ENCODE results near the gene YJEFN3. TPM values are rescaled to one million over a fixed set of nuclear protein-coding genes. Genes with fewer than 3 reads are reported as not detected.

The YJEFN3 gene
- total and polyA plus RNA-seq, 7 donors, result 1.00 to 2.9 (median 1.4) TPM

GRCh38 chr19:19523177-19523576 lies 5.5 kb upstream of the YJEFN3 start:
- intact Hi-C loops (cut with DNase I), result no loop called here
- no peak for TF ChIP-seq CTCF (IDR thresholded peaks at IDR 0.05)
- ATAC-seq, result no peak
- H3K4me3 ChIP-seq, result no peak overlapping the region
- no peaks in the 10 kb centered on the region for H3K27me3 ChIP-seq (ENCODE audit: insufficient read depth in 3 of 3, low read length in 2 of 3)
- H3K9me3 ChIP-seq, result no peaks in the 10 kb centered on the region
- WGBS, 3 donors, result 69 to 77% (median 73%) methylated on average over 3 of the region's 3 CpGs
- DNase-seq, result no peak
- peaks cover 0 to 59% of the 10 kb centered on the region in 2 donors for H3K36me3 ChIP-seq (ENCODE audit: insufficient read depth in 1 of 2, low read depth in 1 of 2)
- H3K4me1 ChIP-seq, result peaks cover 10% of the 10 kb centered on the region
- H3K27ac ChIP-seq, result no peak overlapping the region

GRCh38 chr19:19524053-19524452 lies 4.7 kb upstream of the YJEFN3 start:
- no peak for TF ChIP-seq CTCF (IDR thresholded peaks at IDR 0.05)
- intact Hi-C loops (cut with DNase I), result no loop called here
- Histone ChIP-seq H3K27me3 (ENCODE audit: insufficient read depth in 3 of 3, low read length in 2 of 3) (no peaks in the 10 kb centered on the region), H3K27ac (no peak overlapping the region), H3K9me3 (no peaks in the 10 kb centered on the region), H3K36me3 (ENCODE audit: insufficient read depth in 1 of 2, low read depth in 1 of 2) (peaks cover 0 to 64% of the 10 kb centered on the region in 2 donors), H3K4me1 (peaks cover 8% of the 10 kb centered on the region), H3K4me3 (no peak overlapping the region)
- DNase-seq (no peak), ATAC-seq (no peak)
- WGBS, 3 donors, result 84 to 95% (median 89%) methylated on average over 7 of the region's 7 CpGs

DNA sequence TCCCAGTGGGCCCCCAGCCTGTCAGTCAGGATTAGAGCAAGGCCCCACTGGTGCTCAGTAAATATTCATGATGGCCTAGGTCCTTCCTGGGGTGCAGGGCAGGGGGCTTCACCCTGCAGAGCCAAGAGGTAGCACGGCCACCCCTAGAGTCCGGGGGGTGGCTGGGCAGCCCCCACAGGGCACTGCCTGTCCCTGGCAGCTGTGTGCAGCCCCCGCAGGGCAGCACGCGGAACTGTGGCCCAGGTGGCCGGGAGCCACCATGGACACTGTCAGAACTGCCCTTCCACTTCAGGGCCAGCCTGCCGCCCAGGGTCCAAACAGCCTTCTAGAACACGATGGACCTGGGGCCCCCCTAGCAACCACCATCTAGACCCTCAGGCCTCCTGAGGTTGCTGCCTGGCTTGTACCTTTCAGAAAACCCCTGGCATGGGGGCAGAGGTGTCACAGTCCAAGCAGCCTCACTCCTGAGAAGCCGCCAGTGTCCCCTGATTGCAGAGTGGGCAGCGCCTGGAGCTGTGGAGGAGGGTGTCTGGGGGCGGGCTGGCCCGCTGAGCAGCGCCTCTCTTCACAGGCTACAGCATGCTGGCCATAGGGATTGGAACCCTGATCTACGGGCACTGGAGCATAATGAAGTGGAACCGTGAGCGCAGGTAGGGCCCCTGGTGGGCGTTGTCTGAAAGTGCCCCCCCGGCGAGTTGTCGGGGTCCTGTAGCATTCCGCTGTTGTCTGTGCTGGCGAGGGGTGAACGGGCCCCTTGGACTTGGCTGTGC lies 2.9 kb upstream of the YJEFN3 start:
- Histone ChIP-seq H3K36me3 (ENCODE audit: insufficient read depth in 1 of 2, low read depth in 1 of 2) (peaks cover 0 to 53% of the 10 kb centered on the region in 2 donors), H3K27ac (no peak overlapping the region), H3K27me3 (ENCODE audit: insufficient read depth in 3 of 3, low read length in 2 of 3) (no peaks in the 10 kb centered on the region), H3K4me3 (no peak overlapping the region), H3K9me3 (no peaks in the 10 kb centered on the region), H3K4me1 (peaks cover 3% of the 10 kb centered on the region)
- WGBS, 3 donors, result 87 to 91% (median 89%) methylated on average over 19 to 23 of the region's 23 CpGs
- ATAC-seq (no peak), DNase-seq (no peak)
- TF ChIP-seq CTCF (IDR thresholded peaks at IDR 0.05), result no peak
- intact Hi-C loops (cut with DNase I), result no loop called here

- peaks cover 0 to 51% of the 10 kb centered on the region in 2 donors for H3K36me3 ChIP-seq (ENCODE audit: insufficient read depth in 1 of 2, low read depth in 1 of 2)
- 84 to 85% (median 84%) methylated on average over 26 to 28 of the region's 28 CpGs for WGBS, 3 donors
- no peak for ATAC-seq
Observed at GRCh38 chr19:19526581-19527370, 1.9 kb upstream of the YJEFN3 start.

More at GRCh38 chr19:19526581-19527370, 1.9 kb upstream of the YJEFN3 start:
- TF ChIP-seq CTCF (IDR thresholded peaks at IDR 0.05), result no peak
- Histone ChIP-seq H3K4me3 (no peak overlapping the region), H3K27me3 (ENCODE audit: insufficient read depth in 3 of 3, low read length in 2 of 3) (no peaks in the 10 kb centered on the region), H3K4me1 (no peaks in the 10 kb centered on the region), H3K9me3 (no peaks in the 10 kb centered on the region), H3K27ac (no peak overlapping the region)
- no peak for DNase-seq
- intact Hi-C loops (cut with DNase I), result no loop called here

Measured in psoas muscle (tissue), 8 donors.